ENCODE results near the gene KDSR. TPM values are rescaled to one million over a fixed set of nuclear protein-coding genes. Genes with fewer than 3 reads are reported as not detected.
"Not testable (repeated sequence)": the region's sequence is repeated elsewhere in the genome, so short reads cannot be mapped to it uniquely, and the experiment has no call there.

Gene KDSR
- total RNA-seq, 1 donor from 2014 or later, result 50.2 TPM

- Mint-ChIP-seq H3K36me3 (peaks cover 18% of the 10 kb centered on the region), H3K27ac (peak overlapping the region; percentile 92), H3K9me3 (no peaks in the 10 kb centered on the region), H3K4me1 (ENCODE audit: unreplicated experiment) (peaks cover 13% of the 10 kb centered on the region), H3K27me3 (no peaks in the 10 kb centered on the region), H3K4me3 (peak overlapping the region; percentile 99)
- no peak for TF ChIP-seq CTCF (conservative IDR thresholded peaks at IDR 0.05)
- no peak for DNase-seq (ENCODE audit: extremely low spot score, unreplicated experiment)
Observed at GRCh38 chr18:63366213-63367052, 573 bp downstream of the KDSR start.

- DNase-seq (ENCODE audit: extremely low spot score, unreplicated experiment), result no peak
- TF ChIP-seq CTCF (conservative IDR thresholded peaks at IDR 0.05), result no peak
- H3K9me3 Mint-ChIP-seq, result no peaks in the 10 kb centered on the region
- no peaks in the 10 kb centered on the region for H3K27me3 Mint-ChIP-seq
- H3K27ac Mint-ChIP-seq, result peak overlapping the region; percentile 92
- peaks cover 13% of the 10 kb centered on the region for H3K4me1 Mint-ChIP-seq (ENCODE audit: unreplicated experiment)
- H3K36me3 Mint-ChIP-seq, result peaks cover 18% of the 10 kb centered on the region
- H3K4me3 Mint-ChIP-seq, result peak overlapping the region; percentile 99
Observed at GRCh38 chr18:63365876-63366212, 1.2 kb downstream of the KDSR start.

GRCh38 chr18:63363951-63364350 lies 3.1 kb downstream of the KDSR start:
- Mint-ChIP-seq H3K9me3 (no peaks in the 10 kb centered on the region), H3K4me1 (ENCODE audit: unreplicated experiment) (peaks cover 13% of the 10 kb centered on the region), H3K27ac (no peak overlapping the region), H3K4me3 (no peak overlapping the region), H3K36me3 (peaks cover 21% of the 10 kb centered on the region), H3K27me3 (no peaks in the 10 kb centered on the region)
- TF ChIP-seq CTCF (conservative IDR thresholded peaks at IDR 0.05), result no peak
- no peak for DNase-seq (ENCODE audit: extremely low spot score, unreplicated experiment)

GRCh38 chr18:63363420-63363819 lies 3.6 kb downstream of the KDSR start:
- not testable (repeated sequence) for H3K27ac Mint-ChIP-seq, H3K9me3 Mint-ChIP-seq

GRCh38 chr18:63356272-63356896 lies 10.6 kb downstream of the KDSR start:
- no peaks in the 10 kb centered on the region for H3K9me3 Mint-ChIP-seq
- H3K36me3 Mint-ChIP-seq, result peaks cover 26% of the 10 kb centered on the region
- H3K27ac Mint-ChIP-seq, result no peak overlapping the region

More at GRCh38 chr18:63363420-63363819, 3.6 kb downstream of the KDSR start:
- Mint-ChIP-seq H3K36me3 (peaks cover 21% of the 10 kb centered on the region), H3K4me1 (ENCODE audit: unreplicated experiment) (peaks cover 13% of the 10 kb centered on the region)
- not testable (repeated sequence) for DNase-seq (ENCODE audit: extremely low spot score, unreplicated experiment); H3K4me3 Mint-ChIP-seq; H3K27me3 Mint-ChIP-seq

More at GRCh38 chr18:63356272-63356896, 10.6 kb downstream of the KDSR start:
- no peak overlapping the region for H3K4me3 Mint-ChIP-seq
- no peak for TF ChIP-seq CTCF (conservative IDR thresholded peaks at IDR 0.05)
- no peaks in the 10 kb centered on the region for H3K4me1 Mint-ChIP-seq (ENCODE audit: unreplicated experiment)
- no peak for DNase-seq (ENCODE audit: extremely low spot score, unreplicated experiment)
- no peaks in the 10 kb centered on the region for H3K27me3 Mint-ChIP-seq

Data from type B pancreatic cell (in vitro differentiated cells).